Endothelial cell of umbilical vein (primary cell): ENCODE results near the gene TBX2. TPM values are rescaled to one million over a fixed set of nuclear protein-coding genes. Genes with fewer than 3 reads are reported as not detected.

Experiments used
- BruUV-seq: library from RNA; stranded (reverse); fragments of 400-500 nt; replicated peaks from 2 replicates; lab custom pipeline; 2021; lab: Mats Ljungman, UMichigan
- CTCF ChIA-PET: fragments of 300-600, 350-600 bp; sonication (Branson Sonifier 250); formaldehyde crosslinking; loops from one replicate; lab custom pipeline; 2021; ENCODE audit warnings: antibody characterized with exemption, inconsistent platforms; lab: Charles Lee
- POLR2A ChIA-PET: fragments of 300-600, 350-600 bp; sonication (Branson Sonifier 250); formaldehyde crosslinking; loops from one replicate; lab custom pipeline; 2021; ENCODE audit warnings: antibody characterized with exemption, inconsistent platforms; lab: Charles Lee
- DNase-seq: peaks from one replicate; pipeline ENCODE4 v3.0.0-alpha.2; 2011; ENCODE audit warnings: low read depth, low spot score
- FAIRE-seq: peaks from 2 replicates; lab custom pipeline; 2011; peaks lifted over from hg19 to GRCh38; lab: Jason Lieb, UNC
- H2AFZ ChIP-seq: 2 replicates; pipeline ENCODE4 v1.6.0; 2012; ENCODE audit warnings: low read depth, low read length, control low read depth, inconsistent platforms
- H3K27ac ChIP-seq: 2 replicates; pipeline ENCODE4 v1.5.1; 2011; ENCODE audit warnings: low read depth, mild to moderate bottlenecking, control low read depth, low read length, moderate library complexity; ENCODE audit not compliant: insufficient read depth
- H3K27me3 ChIP-seq, 2 experiments: 2 replicates each; pipeline versions ENCODE4 v1.6.0 to v1.6.1; 2011; ENCODE audit warnings: low read length in 2 of 2, mixed read lengths in 1 of 2; ENCODE audit not compliant: control insufficient read depth in 2 of 2, insufficient read depth in 2 of 2
- H3K36me3 ChIP-seq, 2 experiments: 2 replicates in 1 of 2; 3 replicates in 1 of 2; pipeline ENCODE4 v1.5.1; 2011; ENCODE audit warnings: low read length in 2 of 2, mild to moderate bottlenecking in 1 of 2, moderate library complexity in 1 of 2; ENCODE audit not compliant: control insufficient read depth in 2 of 2, insufficient read depth in 2 of 2; ENCODE audit errors: extremely low read depth in 1 of 2
- H3K4me1 ChIP-seq: 3 replicates; pipeline ENCODE4 v1.5.1; 2011; ENCODE audit warnings: mild to moderate bottlenecking, low read length; ENCODE audit not compliant: control insufficient read depth, insufficient read depth; ENCODE audit errors: extremely low read depth
- H3K4me2 ChIP-seq: 2 replicates; pipeline ENCODE4 v1.6.1; 2011; ENCODE audit warnings: low read length, control low read depth, mixed read lengths; ENCODE audit not compliant: insufficient read depth
- H3K4me3 ChIP-seq, 3 experiments: fragments of 200-600 bp in 1 of 3; sonication (generic), shearing (Covaris generic) in 1 of 3; replicated peaks in 1 of 3; 2 replicates each; pipeline ENCODE4 v1.5.1; 2011 to 2016; ENCODE audit warnings: control low read depth in 3 of 3, low read length in 3 of 3, mild to moderate bottlenecking in 2 of 3, inconsistent platforms in 1 of 3, low read depth in 1 of 3, moderate library complexity in 1 of 3; ENCODE audit not compliant: insufficient read depth in 1 of 3
- H3K79me2 ChIP-seq: 2 replicates; pipeline ENCODE4 v1.6.0; 2012; ENCODE audit warnings: low read length, inconsistent platforms; ENCODE audit not compliant: control insufficient read depth, insufficient read depth
- H3K9ac ChIP-seq: replicated peaks from 2 replicates; pipeline ENCODE3; 2011; ENCODE audit warnings: low read length, control low read depth; ENCODE audit not compliant: insufficient read depth; ENCODE audit errors: extremely low read depth
- H3K9me1 ChIP-seq: replicated peaks from 3 replicates; pipeline ENCODE4 v1.6.0; 2011; ENCODE audit warnings: mild to moderate bottlenecking, low read length; ENCODE audit not compliant: control insufficient read depth, insufficient read depth; ENCODE audit errors: extremely low read depth
- H3K9me3 ChIP-seq: replicated peaks from 2 replicates; pipeline ENCODE4 v1.5.1; 2012; ENCODE audit warnings: low read length, inconsistent platforms; ENCODE audit not compliant: control insufficient read depth, insufficient read depth
- H4K20me1 ChIP-seq: replicated peaks from 2 replicates; pipeline ENCODE3; 2011; ENCODE audit warnings: mild to moderate bottlenecking, low read length; ENCODE audit not compliant: control insufficient read depth, insufficient read depth; ENCODE audit errors: extremely low read depth
- CTCF ChIP-seq, 2 donors: IDR thresholded peaks; 1 replicate in 1 of 2; 2 replicates in 1 of 2; pipeline ENCODE4 v1.5.1; 2011; ENCODE audit warnings: low read length in 2 of 2, mild to moderate bottlenecking in 2 of 2, moderate library complexity in 2 of 2, control low read depth in 1 of 2, inconsistent platforms in 1 of 2, low read depth in 1 of 2; ENCODE audit not compliant: insufficient read depth in 1 of 2; ENCODE audit errors: extremely low read depth in 1 of 2
- EZH2 ChIP-seq: IDR thresholded peaks from 2 replicates; pipeline ENCODE4 v1.6.1; 2012; ENCODE audit warnings: borderline replicate concordance, low read depth, mild to moderate bottlenecking, moderate library complexity, low read length, inconsistent platforms; ENCODE audit not compliant: severe bottlenecking
- FOS ChIP-seq: IDR thresholded peaks from 2 replicates; pipeline ENCODE4 v1.6.1; 2011; ENCODE audit warnings: mild to moderate bottlenecking, low read length, moderate library complexity, borderline replicate concordance; ENCODE audit not compliant: insufficient read depth
- GATA2 ChIP-seq: IDR thresholded peaks from 2 replicates; pipeline ENCODE4 v1.7.0; 2011; ENCODE audit warnings: low read depth, mild to moderate bottlenecking, moderate library complexity, mixed read lengths, low read length; ENCODE audit not compliant: insufficient read length, insufficient read depth
- JUN ChIP-seq: IDR thresholded peaks from 2 replicates; pipeline ENCODE4 v1.6.1; 2011; ENCODE audit warnings: borderline replicate concordance, low read depth; ENCODE audit not compliant: insufficient read length, insufficient read depth
- MYC ChIP-seq: IDR thresholded peaks from one replicate; pipeline ENCODE4 v1.6.1; 2011; ENCODE audit warnings: mild to moderate bottlenecking, low read depth, low read length
- POLR2A ChIP-seq: IDR thresholded peaks from 2 replicates; pipeline ENCODE4 v1.6.1; 2012; ENCODE audit warnings: low read depth, mild to moderate bottlenecking, control low read depth, low read length
- POLR2AphosphoS5 ChIP-seq: IDR thresholded peaks from 2 replicates; pipeline ENCODE4 v1.6.1; 2012; ENCODE audit warnings: low read depth, mild to moderate bottlenecking, control low read depth, low read length, moderate library complexity; ENCODE audit not compliant: insufficient read depth
- dilution Hi-C: fragments of 300-500 bp; cut with MboI; formaldehyde crosslinking; loops from one replicate; pipeline ENCODE4 v1.15.0; 2019; ENCODE audit warnings: low sequenced_read_pairs; ENCODE audit not compliant: extremely low pct_ligation_motif_present
- intact Hi-C: fragments of 100-400 bp; cut with micrococcal nuclease; formaldehyde crosslinking; loops from one replicate; pipeline ENCODE4 v1.10.0; 2022
- polyA plus RNA-seq, 4 experiments: library from polyadenylated mRNA; depleted of rRNA in 3 of 4; stranded (reverse) in 3 of 4; unstranded in 1 of 4; fragments of >200 nt; gene quantifications; 2 replicates each; pipeline versions ENCODE4 v1.2.1 to v1.2.3, GENCODE V29; 2011 to 2012; ENCODE audit warnings: missing spikeins in 1 of 4
- total RNA-seq: library from RNA; stranded (reverse); gene quantifications from 2 replicates; pipeline ENCODE4 v1.2.3, GENCODE V29; 2021
- TF ChIP-seq, protein P1 (sequence below): IDR thresholded peaks from 2 replicates; pipeline ENCODE4 v1.6.1; 2011; ENCODE audit not compliant: insufficient read depth, insufficient read length

Gene TBX2
- total and polyA plus RNA-seq, 2 donors (not counting 3 experiments of a cell fraction or from before 2014, with no cell fraction given) = not detected

DNA sequence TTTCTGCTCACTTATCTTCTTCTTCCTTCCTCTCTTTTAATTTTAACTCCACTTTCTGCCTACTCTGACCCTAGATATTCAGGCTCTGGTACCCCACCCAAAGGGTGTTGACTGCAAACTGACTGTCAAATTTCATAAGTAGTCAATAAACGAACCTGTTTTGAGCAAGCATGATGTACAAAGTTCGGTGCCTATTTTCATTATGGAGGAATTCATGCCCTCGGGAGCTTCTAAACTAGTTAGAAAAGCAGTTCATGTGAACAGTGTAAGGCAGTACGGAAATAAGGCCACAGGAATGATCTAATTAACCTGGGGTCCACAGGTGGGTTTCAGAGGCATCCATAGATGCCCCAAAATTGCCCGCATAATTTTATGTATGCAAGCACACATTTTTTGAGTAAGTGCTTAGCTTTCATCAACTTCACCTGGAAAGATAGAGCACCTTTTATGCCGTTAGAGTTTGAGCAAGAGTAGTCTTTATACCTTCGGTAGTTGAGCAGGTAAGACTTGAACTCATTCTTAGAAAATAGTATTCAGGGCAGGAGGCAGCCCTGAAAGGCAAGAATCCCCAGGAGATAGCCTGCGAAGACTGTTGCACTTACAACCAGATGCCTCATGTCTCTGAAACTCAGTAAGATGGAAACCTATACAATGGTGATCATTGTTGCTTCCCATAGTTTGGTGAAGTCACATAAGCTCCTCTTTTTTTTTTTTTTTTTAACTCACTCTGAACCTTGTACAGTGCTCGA lies 36.6 kb upstream of the TBX2 start:
- intact Hi-C loops = no loop called here
- Histone ChIP-seq H3K36me3 (no peaks in the 10 kb centered on the region), H3K27ac (no peak overlapping the region), H3K9ac (no peak overlapping the region), H3K4me3 (no peak overlapping the region), H3K4me1 (no peaks in the 10 kb centered on the region), H3K9me1 (no peaks in the 10 kb centered on the region), H3K4me2 (no peak overlapping the region), H3K79me2 (no peaks in the 10 kb centered on the region), H3K9me3 (no peaks in the 10 kb centered on the region), H3K27me3 (peaks cover 4 to 15% of the 10 kb centered on the region in 2 experiments), H2AFZ (no peak overlapping the region), H4K20me1 (no peaks in the 10 kb centered on the region)
- BruUV-seq = no TSS peak
- DNase-seq = no peak
- no peak for FAIRE-seq
- ChIA-PET CTCF (interaction anchor here (0.8 to 1.7 kb wide), 4 partner anchors 12 to 642 kb away, joined by 3 to 4 read pairs (median 3); no protein-coding TSS in a partner anchor), POLR2A (no interaction called here)
- TF ChIP-seq POLR2AphosphoS5 = no peak
- no peak for TF ChIP-seq JUN
- TF ChIP-seq FOS = no peak
- TF ChIP-seq GATA2 = no peak
- no peak for TF ChIP-seq EZH2
- no peak for TF ChIP-seq MYC
- TF ChIP-seq, protein P1, sequence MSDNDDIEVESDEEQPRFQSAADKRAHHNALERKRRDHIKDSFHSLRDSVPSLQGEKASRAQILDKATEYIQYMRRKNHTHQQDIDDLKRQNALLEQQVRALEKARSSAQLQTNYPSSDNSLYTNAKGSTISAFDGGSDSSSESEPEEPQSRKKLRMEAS = no peak
- no peak for TF ChIP-seq POLR2A
- no peak for TF ChIP-seq CTCF (IDR thresholded peaks at IDR 0.05; ENCODE audit: extremely low read depth in 1 of 2, insufficient read depth in 1 of 2, low read depth in 1 of 2, low read length in 2 of 2)
- dilution Hi-C loops = no loop called here
